Measurements from ENCODE around the gene RC3H1. TPM values are rescaled to one million over a fixed set of nuclear protein-coding genes. Genes with fewer than 3 reads are reported as not detected.

RC3H1 gene
- total RNA-seq, 2 experiments from 2014 or later, result 38.0 to 40.4 TPM

GRCh38 chr1:174036204-174036603, 14.0 kb upstream of the RC3H1 start:
- H3K4me1 ChIP-seq (ENCODE audit: insufficient read depth, low read length), result no peaks in the 10 kb centered on the region
- ChIA-PET POLR2A (no interaction called here), CTCF (no interaction called here)
- TF ChIP-seq CTCF (IDR thresholded peaks at IDR 0.05), result no peak
- no peak overlapping the region for H3K27ac ChIP-seq (ENCODE audit: low read depth in 1 of 2, low read length in 2 of 2)
- intact Hi-C loops (cut with DNase I, micrococcal nuclease), result no loop called here
- Mint-ChIP-seq H3K4me3 (no peak overlapping the region), H3K9me3 (no peaks in the 10 kb centered on the region), H3K27me3 (no peaks in the 10 kb centered on the region), H3K36me3 (ENCODE audit: low read depth) (no peaks in the 10 kb centered on the region), H3K4me1 (ENCODE audit: low read depth) (no peaks in the 10 kb centered on the region), H3K27ac (no peak overlapping the region)
- no peaks in the 10 kb centered on the region for H3K9me3 ChIP-seq (ENCODE audit: control insufficient read depth in 1 of 2, insufficient read depth in 1 of 2, low read length in 2 of 2)
- no peak for DNase-seq
- no peak overlapping the region for H3K4me3 ChIP-seq (ENCODE audit: low read length)
- H3K36me3 ChIP-seq (ENCODE audit: insufficient read depth, low read length), result no peaks in the 10 kb centered on the region
- H3K27me3 ChIP-seq (ENCODE audit: control insufficient read depth in 1 of 2, insufficient read depth in 2 of 2, low read length in 2 of 2), result peaks cover 0 to 2% of the 10 kb centered on the region in 2 experiments
- no peak for ATAC-seq (ENCODE audit: poor library complexity)

DNA sequence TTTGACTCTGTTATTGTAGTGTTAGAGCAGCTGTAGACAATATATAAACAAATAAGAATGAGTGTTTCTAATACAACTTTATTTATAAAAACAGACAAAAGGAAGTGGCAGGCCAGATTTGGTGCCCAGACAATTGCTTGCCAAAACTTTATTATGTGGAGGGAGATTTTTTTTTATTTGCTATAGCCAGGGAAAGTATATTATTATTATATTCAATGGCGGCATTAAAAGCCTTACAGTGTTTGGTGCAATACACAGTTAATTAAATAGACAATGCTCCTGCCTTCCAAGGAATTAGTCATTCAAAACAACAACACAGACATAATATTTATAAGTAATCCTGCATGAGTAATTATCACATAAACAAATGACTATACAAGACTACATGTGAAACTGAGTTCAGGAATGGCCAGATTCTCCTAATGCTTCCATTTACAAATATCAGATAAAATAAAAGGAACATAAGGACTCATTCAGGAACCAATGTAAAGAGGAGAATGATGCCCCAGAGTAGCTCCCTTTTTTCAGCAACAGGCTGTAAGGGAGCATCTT, 10.6 kb upstream of the RC3H1 start:
- Mint-ChIP-seq H3K4me1 (ENCODE audit: low read depth) (no peaks in the 10 kb centered on the region), H3K27ac (no peak overlapping the region), H3K4me3 (no peak overlapping the region), H3K9me3 (no peaks in the 10 kb centered on the region), H3K36me3 (ENCODE audit: low read depth) (no peaks in the 10 kb centered on the region), H3K27me3 (no peaks in the 10 kb centered on the region)
- Histone ChIP-seq H3K36me3 (ENCODE audit: insufficient read depth, low read length) (no peaks in the 10 kb centered on the region), H3K4me1 (ENCODE audit: insufficient read depth, low read length) (no peaks in the 10 kb centered on the region), H3K4me3 (ENCODE audit: low read length) (no peak overlapping the region), H3K9me3 (ENCODE audit: control insufficient read depth in 1 of 2, insufficient read depth in 1 of 2, low read length in 2 of 2) (no peaks in the 10 kb centered on the region), H3K27ac (ENCODE audit: low read depth in 1 of 2, low read length in 2 of 2) (no peak overlapping the region), H3K27me3 (ENCODE audit: control insufficient read depth in 1 of 2, insufficient read depth in 2 of 2, low read length in 2 of 2) (peaks cover 0 to 2% of the 10 kb centered on the region in 2 experiments)
- ChIA-PET POLR2A (no interaction called here), CTCF (no interaction called here)
- DNase-seq, result no peak
- ATAC-seq (ENCODE audit: poor library complexity), result no peak
- intact Hi-C loops (cut with DNase I, micrococcal nuclease), result no loop called here
- no peak for TF ChIP-seq CTCF (IDR thresholded peaks at IDR 0.05)

- no peaks in the 10 kb centered on the region for H3K4me1 Mint-ChIP-seq (ENCODE audit: low read depth)
- POLR2A ChIA-PET, result interaction anchor here (1.7 kb wide), 1 partner anchor 9 kb away, joined by 6 read pairs; the partner anchor contains the start of gene RC3H1
- no peaks in the 10 kb centered on the region for H3K9me3 Mint-ChIP-seq
- intact Hi-C loops (cut with DNase I, micrococcal nuclease), result no loop called here
- no peaks in the 10 kb centered on the region for H3K36me3 Mint-ChIP-seq (ENCODE audit: low read depth)
- H3K27me3 Mint-ChIP-seq, result no peaks in the 10 kb centered on the region
- no peaks in the 10 kb centered on the region for H3K9me3 ChIP-seq (ENCODE audit: control insufficient read depth in 1 of 2, insufficient read depth in 1 of 2, low read length in 2 of 2)
- no peak for ATAC-seq (ENCODE audit: poor library complexity)
- no peaks in the 10 kb centered on the region for H3K36me3 ChIP-seq (ENCODE audit: insufficient read depth, low read length)
- H3K27ac ChIP-seq (ENCODE audit: low read depth in 1 of 2, low read length in 2 of 2), result no peak overlapping the region
- H3K27me3 ChIP-seq (ENCODE audit: control insufficient read depth in 1 of 2, insufficient read depth in 2 of 2, low read length in 2 of 2), result peaks cover 0 to 2% of the 10 kb centered on the region in 2 experiments
- H3K27ac Mint-ChIP-seq, result no peak overlapping the region
- no peak overlapping the region for H3K4me3 Mint-ChIP-seq
- no peaks in the 10 kb centered on the region for H3K4me1 ChIP-seq (ENCODE audit: insufficient read depth, low read length)
- no peak overlapping the region for H3K4me3 ChIP-seq (ENCODE audit: low read length)
- no peak for DNase-seq
- CTCF ChIA-PET, result no interaction called here
- no peak for TF ChIP-seq CTCF (IDR thresholded peaks at IDR 0.05)
Observed at GRCh38 chr1:174031099-174031498, 8.9 kb upstream of the RC3H1 start.
